Lung (tissue), 12 donors: Measurements from ENCODE around the gene SULT2B1. TPM values are rescaled to one million over a fixed set of nuclear protein-coding genes. Genes with fewer than 3 reads are reported as not detected.
A peak's percentile ranks its signal among the peaks of the same experiment; 100 is the strongest.

Experiments
- ATAC-seq: fragments of 200-7000 bp; cut with Tn5 transposase; one replicate; pipeline ENCODE4 v1.9.1; 2020; ENCODE audit warnings: moderate number of reproducible peaks; ENCODE audit not compliant: insufficient read depth, low FRiP score
- DNase-seq, 3 donors: peaks; one replicate each; pipeline ENCODE4 v3.0.0-alpha.2; 2013 to 2017
- H3K27ac ChIP-seq, 2 donors: one replicate each; pipeline ENCODE4 v1.5.1; 2013; ENCODE audit warnings: mild to moderate bottlenecking in 2 of 2, moderate library complexity in 2 of 2, control low read depth in 1 of 2, inconsistent platforms in 1 of 2, low read depth in 1 of 2, low read length in 1 of 2
- H3K27me3 ChIP-seq, 3 donors: one replicate each; pipeline ENCODE4 v1.5.1; 2013; ENCODE audit warnings: low read length in 2 of 3; ENCODE audit not compliant: control insufficient read depth in 3 of 3, insufficient read depth in 3 of 3
- H3K36me3 ChIP-seq, 4 donors: one replicate each; pipeline ENCODE4 v1.5.1; 2013; ENCODE audit warnings: low read length in 4 of 4, mild to moderate bottlenecking in 1 of 4, moderate library complexity in 1 of 4; ENCODE audit not compliant: control insufficient read depth in 4 of 4, insufficient read depth in 4 of 4
- H3K4me1 ChIP-seq, 5 donors: one replicate each; pipeline ENCODE4 v1.5.1; 2013; ENCODE audit warnings: low read length in 5 of 5, mild to moderate bottlenecking in 2 of 5, moderate library complexity in 1 of 5; ENCODE audit not compliant: control insufficient read depth in 5 of 5, insufficient read depth in 5 of 5
- H3K4me3 ChIP-seq: one replicate; pipeline ENCODE4 v1.5.1; 2013; ENCODE audit warnings: mild to moderate bottlenecking, control low read depth, moderate library complexity
- H3K9ac ChIP-seq, 2 donors: one replicate each; pipeline ENCODE4 v1.5.1; 2013; ENCODE audit warnings: low read length in 2 of 2, control low read depth in 1 of 2; ENCODE audit not compliant: insufficient read depth in 1 of 2
- H3K9me3 ChIP-seq, 4 donors: one replicate each; pipeline ENCODE4 v1.5.1; 2013; ENCODE audit warnings: low read length in 3 of 4, mild to moderate bottlenecking in 1 of 4, moderate library complexity in 1 of 4; ENCODE audit not compliant: control insufficient read depth in 4 of 4, insufficient read depth in 3 of 4
- CTCF ChIP-seq: IDR thresholded peaks from 2 replicates; pipeline ENCODE4 v1.5.1; 2012; ENCODE audit warnings: mild to moderate bottlenecking; ENCODE audit errors: control extremely low read depth, extremely low read depth
- WGBS, 2 donors: extraction: QIAGEN DNeasy Blood & Tissue Kit; methylation state at CpG; one replicate each; pipeline ENCODE4 v1.1.7; 2013; 5-methylcytosine and 5-hydroxymethylcytosine counted together
- polyA plus RNA-seq, 2 donors: library from polyadenylated mRNA; stranded (reverse); fragments of 200-250 nt; gene quantifications; one replicate each; pipeline ENCODE4 v1.2.1, GENCODE V29; 2013
- total RNA-seq, 2 donors: library from RNA; depleted of rRNA in 1 of 2; stranded (reverse); fragments of >200 nt in 1 of 2; gene quantifications; one replicate each; pipeline ENCODE4 v1.2.1, GENCODE V29; 2014 to 2021
- donor health status: control.
- donor health status: control.
- donor health status: Bipolar disorder and iron deficiency.
- donor health status: healthy.
- donor health status: DM: yes; HTN: yes; CAD: no.

SULT2B1 gene
- total and polyA plus RNA-seq, 4 donors, result 1.2 to 22.9 (median 10.7) TPM

DNA sequence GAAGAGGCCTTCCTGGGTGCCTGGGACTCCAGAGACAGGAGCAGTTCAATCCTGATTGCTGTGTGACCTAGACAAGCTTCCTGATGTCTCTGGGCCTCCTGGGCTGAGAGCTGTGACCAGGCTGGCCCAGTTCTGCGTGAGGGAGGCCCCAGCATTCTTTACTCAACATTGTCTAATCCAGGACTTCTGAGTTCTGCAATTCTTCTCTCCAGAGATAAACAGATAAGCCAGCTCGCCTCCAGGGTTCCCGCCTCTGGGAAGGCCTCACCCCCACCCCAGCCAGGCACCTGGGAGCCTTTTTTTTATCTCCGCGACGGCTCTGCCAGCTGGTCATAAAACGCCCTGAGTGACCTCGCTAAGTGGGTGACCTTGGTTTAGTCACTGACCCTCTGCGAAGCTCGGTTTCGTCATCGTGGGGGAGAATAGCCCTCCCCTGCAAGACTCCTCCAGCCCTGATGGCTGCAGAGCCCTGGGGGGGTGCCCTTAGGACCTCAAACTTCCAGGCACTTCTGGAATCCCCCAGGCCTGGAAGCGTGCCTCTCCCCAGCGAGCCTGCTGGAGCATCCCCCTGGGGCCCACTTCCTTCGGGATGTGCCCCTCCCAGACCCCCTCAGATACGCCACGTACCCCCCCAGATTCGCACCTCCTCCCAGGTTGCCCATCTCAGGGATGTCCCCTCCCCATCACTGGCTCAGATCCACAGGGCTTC, 1.9 kb downstream of the SULT2B1 start:
- peak overlapping the region in 1 of 2 donors; percentile 28 for H3K27ac ChIP-seq
- WGBS, 2 donors, result 29 to 35% methylated on average over 18 of the region's 18 CpGs
- H3K27me3 ChIP-seq, result no peaks in the 10 kb centered on the region
- ATAC-seq (no peak), DNase-seq (peak in 1 of 3 donors; percentile 18)
- H3K36me3 ChIP-seq, result no peaks in the 10 kb centered on the region
- H3K9ac ChIP-seq, result no peak overlapping the region
- no peak for TF ChIP-seq CTCF
- H3K4me1 ChIP-seq, result peaks cover 0 to 6% (median 2%) of the 10 kb centered on the region in 5 donors
- no peak overlapping the region for H3K4me3 ChIP-seq
- peaks cover 0 to 6% (median 0%) of the 10 kb centered on the region in 4 donors for H3K9me3 ChIP-seq

DNA sequence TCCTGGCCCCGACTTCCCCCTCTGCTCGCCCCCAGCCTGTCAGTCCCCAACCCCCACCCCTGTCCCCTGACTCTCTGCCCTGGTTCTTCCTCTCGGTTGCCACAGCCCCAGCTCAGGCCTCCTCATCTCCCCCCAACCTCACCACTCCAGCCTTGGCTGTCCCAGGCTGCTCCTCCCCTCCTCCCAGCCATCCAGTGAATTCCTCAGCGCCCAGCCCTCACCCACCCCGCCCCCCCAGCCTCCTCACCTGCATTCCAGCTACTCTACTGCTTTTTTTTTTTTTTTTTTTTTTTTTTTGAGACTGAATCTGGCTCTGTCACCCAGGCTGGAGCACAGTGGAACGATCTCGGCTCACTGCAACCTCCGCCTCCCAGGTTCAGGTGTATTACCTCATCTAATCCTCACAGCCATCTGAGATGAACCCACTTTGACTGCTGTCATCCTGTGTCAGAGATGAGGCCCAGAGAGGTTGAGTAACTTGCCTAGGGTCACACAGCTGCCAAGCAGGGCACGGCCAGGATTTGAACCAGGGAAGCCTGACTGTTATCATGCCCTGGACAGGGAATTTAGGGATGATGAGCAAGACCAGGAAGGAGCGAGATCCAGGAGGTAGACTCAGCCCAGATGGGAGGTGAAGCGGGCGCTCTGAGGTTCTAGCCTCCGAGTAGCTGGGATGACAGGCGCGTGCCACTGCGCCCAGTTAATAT, 2.6 kb downstream of the SULT2B1 start:
- Histone ChIP-seq H3K36me3 (no peaks in the 10 kb centered on the region), H3K4me1 (peaks cover 0 to 6% (median 2%) of the 10 kb centered on the region in 5 donors), H3K9ac (no peak overlapping the region), H3K4me3 (no peak overlapping the region), H3K9me3 (peaks cover 0 to 6% (median 0%) of the 10 kb centered on the region in 4 donors), H3K27me3 (no peaks in the 10 kb centered on the region), H3K27ac (peak overlapping the region in 1 of 2 donors; percentile 52)
- 63 to 66% methylated on average over 15 to 16 of the region's 16 CpGs for WGBS, 2 donors
- DNase-seq, result peak; percentile 57 to 76 (median 74)
- no peak for ATAC-seq
- TF ChIP-seq CTCF, result no peak

GRCh38 chr19:48556163-48556562, 4.2 kb downstream of the SULT2B1 start:
- no peak overlapping the region for H3K27ac ChIP-seq
- H3K36me3 ChIP-seq, result no peaks in the 10 kb centered on the region
- ATAC-seq, result no peak
- H3K4me1 ChIP-seq, result peaks cover 0 to 6% (median 2%) of the 10 kb centered on the region in 5 donors
- TF ChIP-seq CTCF, result no peak
- H3K4me3 ChIP-seq, result no peak overlapping the region
- WGBS, 2 donors, result 59 to 62% methylated on average over 11 of the region's 11 CpGs
- peaks cover 0 to 6% (median 0%) of the 10 kb centered on the region in 4 donors for H3K9me3 ChIP-seq
- no peak overlapping the region for H3K9ac ChIP-seq
- H3K27me3 ChIP-seq, result peaks cover 0 to 4% (median 0%) of the 10 kb centered on the region in 3 donors
- DNase-seq, result no peak
